Body of pancreas (tissue), 4 donors: ENCODE results near the gene EMILIN1. TPM values are rescaled to one million over a fixed set of nuclear protein-coding genes. Genes with fewer than 3 reads are reported as not detected.

Source experiments
- ATAC-seq: fragments of 150-250 bp; one replicate; pipeline ENCODE4 v1.9.1; 2016
- DNase-seq, 4 donors: peaks; one replicate each; pipeline ENCODE4 v3.0.0-alpha.2; 2019
- H3K27ac ChIP-seq, 4 donors: fragments of 200-600 bp; sonication (generic); 1 replicate in 3 of 4; 2 replicates in 1 of 4; pipeline versions ENCODE4 v1.5.1 to v1.6.1; 2016 to 2019; ENCODE audit warnings: mild to moderate bottlenecking in 1 of 4, mixed read lengths in 1 of 4, moderate library complexity in 1 of 4
- H3K27me3 ChIP-seq, 2 donors: fragments of 200-600 bp; sonication (generic); one replicate each; pipeline ENCODE4 v1.6.0; 2016; ENCODE audit warnings: mild to moderate bottlenecking in 1 of 2
- H3K36me3 ChIP-seq, 2 donors: fragments of 200-600 bp; sonication (generic); replicated peaks in 1 of 2; 2 replicates each; pipeline ENCODE4 v1.5.1; 2016; ENCODE audit warnings: low read depth in 2 of 2; ENCODE audit not compliant: insufficient read depth in 1 of 2
- H3K4me1 ChIP-seq: fragments of 200-600 bp; sonication (generic); one replicate; pipeline ENCODE4 v1.6.0; 2016
- H3K4me3 ChIP-seq, 2 donors: fragments of 200-600 bp; sonication (generic); 1 replicate in 1 of 2; 2 replicates in 1 of 2; pipeline ENCODE4 v1.5.1; 2016 to 2019
- H3K9me3 ChIP-seq, 3 donors: fragments of 200-600 bp; sonication (generic); 1 replicate in 2 of 3; 2 replicates in 1 of 3; pipeline ENCODE4 v1.5.1; 2016
- POLR2A ChIP-seq, 3 donors: fragments of 450-650 bp; IDR thresholded peaks; one replicate each; pipeline ENCODE4 v1.6.1; 2016; ENCODE audit warnings: antibody characterized with exemption in 3 of 3, mild to moderate bottlenecking in 2 of 3
- WGBS, 2 donors: methylation state at CpG; one replicate each; pipeline ENCODE4 v1.1.5; 2017; 5-methylcytosine and 5-hydroxymethylcytosine counted together
- intact Hi-C: fragments of 100-400 bp; cut with DNase I; formaldehyde crosslinking; loops from one replicate; pipeline ENCODE4 v1.15.1; 2023
- total RNA-seq, 2 donors: library from RNA; depleted of rRNA; stranded (reverse); fragments of >200 nt; gene quantifications; one replicate each; pipeline ENCODE4 v1.1.0, GENCODE V29; 2016
- TF ChIP-seq, protein P1 (sequence below), 7 experiments: fragments of 450-650 bp in 4 of 7; fragments of 200-600 bp in 3 of 7; sonication (generic) in 3 of 7; IDR thresholded peaks; one replicate each; pipeline ENCODE4 v1.5.1; 2016 to 2019; ENCODE audit warnings: antibody characterized with exemption in 7 of 7

EMILIN1 gene
- total RNA-seq, 2 donors from 2014 or later: 21.8 to 24.1 TPM

GRCh38 chr2:27038012-27038411 is 40.4 kb upstream of the EMILIN1 start:
- no peaks in the 10 kb centered on the region for H3K9me3 ChIP-seq
- DNase-seq (no peak), ATAC-seq (no peak)
- TF ChIP-seq, protein P1, sequence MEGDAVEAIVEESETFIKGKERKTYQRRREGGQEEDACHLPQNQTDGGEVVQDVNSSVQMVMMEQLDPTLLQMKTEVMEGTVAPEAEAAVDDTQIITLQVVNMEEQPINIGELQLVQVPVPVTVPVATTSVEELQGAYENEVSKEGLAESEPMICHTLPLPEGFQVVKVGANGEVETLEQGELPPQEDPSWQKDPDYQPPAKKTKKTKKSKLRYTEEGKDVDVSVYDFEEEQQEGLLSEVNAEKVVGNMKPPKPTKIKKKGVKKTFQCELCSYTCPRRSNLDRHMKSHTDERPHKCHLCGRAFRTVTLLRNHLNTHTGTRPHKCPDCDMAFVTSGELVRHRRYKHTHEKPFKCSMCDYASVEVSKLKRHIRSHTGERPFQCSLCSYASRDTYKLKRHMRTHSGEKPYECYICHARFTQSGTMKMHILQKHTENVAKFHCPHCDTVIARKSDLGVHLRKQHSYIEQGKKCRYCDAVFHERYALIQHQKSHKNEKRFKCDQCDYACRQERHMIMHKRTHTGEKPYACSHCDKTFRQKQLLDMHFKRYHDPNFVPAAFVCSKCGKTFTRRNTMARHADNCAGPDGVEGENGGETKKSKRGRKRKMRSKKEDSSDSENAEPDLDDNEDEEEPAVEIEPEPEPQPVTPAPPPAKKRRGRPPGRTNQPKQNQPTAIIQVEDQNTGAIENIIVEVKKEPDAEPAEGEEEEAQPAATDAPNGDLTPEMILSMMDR (IDR thresholded peaks at IDR 0.05): no peak
- TF ChIP-seq POLR2A (IDR thresholded peaks at IDR 0.05): no peak
- no peaks in the 10 kb centered on the region for H3K27me3 ChIP-seq
- peaks cover 31% of the 10 kb centered on the region for H3K4me1 ChIP-seq
- H3K36me3 ChIP-seq: peaks cover 35 to 43% of the 10 kb centered on the region in 2 donors
- H3K27ac ChIP-seq: no peak overlapping the region
- H3K4me3 ChIP-seq: no peak overlapping the region
- intact Hi-C loops: no loop called here
- 87% methylated on average over 6 of the region's 6 CpGs; no CpG with 5 or more reads in 1 of the 2 donors for WGBS, 2 donors

GRCh38 chr2:27038631-27039339 is 39.6 kb upstream of the EMILIN1 start:
- ATAC-seq (no peak), DNase-seq (no peak)
- H3K4me1 ChIP-seq: peaks cover 28% of the 10 kb centered on the region
- no peak overlapping the region for H3K4me3 ChIP-seq
- no peak for TF ChIP-seq POLR2A (IDR thresholded peaks at IDR 0.05)
- TF ChIP-seq, protein P1 (IDR thresholded peaks at IDR 0.05): no peak
- H3K36me3 ChIP-seq: peaks cover 35 to 43% of the 10 kb centered on the region in 2 donors
- no peaks in the 10 kb centered on the region for H3K27me3 ChIP-seq
- intact Hi-C loops: no loop called here
- WGBS, 2 donors: 86 to 87% methylated on average over 13 to 16 of the region's 17 CpGs
- no peaks in the 10 kb centered on the region for H3K9me3 ChIP-seq
- no peak overlapping the region for H3K27ac ChIP-seq

- 71 to 80% methylated on average over 5 to 6 of the region's 6 CpGs for WGBS, 2 donors
- H3K4me3 ChIP-seq: no peak overlapping the region
- no peak overlapping the region for H3K27ac ChIP-seq
- no peaks in the 10 kb centered on the region for H3K9me3 ChIP-seq
- peaks cover 22% of the 10 kb centered on the region for H3K4me1 ChIP-seq
- ATAC-seq (no peak), DNase-seq (no peak)
- peaks cover 35 to 43% of the 10 kb centered on the region in 2 donors for H3K36me3 ChIP-seq
- no peaks in the 10 kb centered on the region for H3K27me3 ChIP-seq
- TF ChIP-seq, protein P1 (IDR thresholded peaks at IDR 0.05): no peak
- TF ChIP-seq POLR2A (IDR thresholded peaks at IDR 0.05): no peak
- intact Hi-C loops: no loop called here
Measured at GRCh38 chr2:27039426-27039825, 39.0 kb upstream of the EMILIN1 start.

- DNase-seq (no peak), ATAC-seq (no peak)
- TF ChIP-seq POLR2A (IDR thresholded peaks at IDR 0.05): no peak
- TF ChIP-seq, protein P1 (IDR thresholded peaks at IDR 0.05): no peak
- H3K4me1 ChIP-seq: peaks cover 17% of the 10 kb centered on the region
- H3K4me3 ChIP-seq: no peak overlapping the region
- peaks cover 35 to 43% of the 10 kb centered on the region in 2 donors for H3K36me3 ChIP-seq
- intact Hi-C loops: no loop called here
- WGBS, 2 donors: 96% methylated on average over 4 to 7 of the region's 7 CpGs
- H3K9me3 ChIP-seq: no peaks in the 10 kb centered on the region
- no peak overlapping the region for H3K27ac ChIP-seq
- no peaks in the 10 kb centered on the region for H3K27me3 ChIP-seq
Measured at GRCh38 chr2:27039871-27040270, 38.5 kb upstream of the EMILIN1 start.

- no peak for ATAC-seq
- Histone ChIP-seq H3K4me1 (peaks cover 13% of the 10 kb centered on the region), H3K27ac (no peak overlapping the region), H3K36me3 (peaks cover 35 to 43% of the 10 kb centered on the region in 2 donors), H3K4me3 (no peak overlapping the region), H3K9me3 (no peaks in the 10 kb centered on the region), H3K27me3 (no peaks in the 10 kb centered on the region)
- DNase-seq: no peak
- TF ChIP-seq POLR2A (IDR thresholded peaks at IDR 0.05): no peak
- TF ChIP-seq, protein P1 (IDR thresholded peaks at IDR 0.05): no peak
- WGBS, 2 donors: 78 to 81% methylated on average over 6 to 7 of the region's 8 CpGs
- intact Hi-C loops: no loop called here
Measured at GRCh38 chr2:27040282-27040681, 38.1 kb upstream of the EMILIN1 start.
